Measurements from ENCODE around the gene ZNF223. TPM values are rescaled to one million over a fixed set of nuclear protein-coding genes. Genes with fewer than 3 reads are reported as not detected.
A peak's percentile ranks its signal among the peaks of the same experiment; 100 is the strongest.

Gene ZNF223
- total and polyA plus RNA-seq, 8 donors, result 1.2 to 8.6 (median 8.0) TPM; not detected in 3

DNA sequence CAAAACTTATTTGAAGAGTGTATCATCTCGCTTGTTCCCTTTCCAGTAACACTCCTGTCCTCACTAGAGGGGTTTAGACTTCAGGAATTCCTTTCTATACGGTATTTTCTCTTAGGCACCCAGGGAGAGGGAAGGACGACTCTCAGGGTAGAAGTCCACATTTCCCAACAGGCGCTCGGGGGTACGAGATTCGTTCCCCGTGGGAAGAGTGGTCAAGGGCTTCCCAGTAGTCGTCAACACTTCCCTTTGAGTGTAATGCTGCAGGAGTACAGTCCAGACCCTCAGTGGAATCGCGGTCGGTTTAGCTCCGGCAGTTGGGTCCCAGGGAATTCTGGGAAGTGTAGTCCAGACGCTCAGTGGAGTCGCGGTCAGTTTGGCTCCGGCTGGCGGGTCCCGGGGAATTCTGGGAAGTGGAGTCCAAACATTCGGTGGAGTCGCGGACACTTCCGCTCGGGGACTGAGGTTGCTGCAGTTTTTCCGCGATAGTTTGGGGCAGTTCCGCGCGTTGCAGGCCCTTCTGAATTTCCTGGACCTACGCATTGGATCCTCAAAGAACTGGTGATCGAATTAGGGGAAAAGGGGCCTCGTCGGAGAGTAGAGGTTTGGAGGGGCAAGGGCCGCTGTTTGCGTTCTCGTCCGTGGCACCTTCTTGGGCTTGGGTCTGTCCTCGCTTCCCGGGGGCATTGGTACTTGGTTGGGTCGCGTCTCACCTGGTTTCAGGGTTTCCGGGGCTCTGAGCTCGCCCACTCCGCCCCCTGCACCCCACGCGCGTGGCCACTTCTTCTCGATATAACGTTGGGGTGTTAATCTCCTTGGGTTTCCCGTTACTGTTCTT lies 42.3 kb downstream of the ZNF223 start, which contains the start of gene ZNF224:
Gene ZNF224, plus strand, starts transcription at position 431 of the 835 bp plus-strand sequence. CDS start 3,513 bp downstream, outside the sequence.
- WGBS, 5 donors, result 0 to 1% (median 1%) methylated on average over 29 to 50 of the region's 50 CpGs

DNA sequence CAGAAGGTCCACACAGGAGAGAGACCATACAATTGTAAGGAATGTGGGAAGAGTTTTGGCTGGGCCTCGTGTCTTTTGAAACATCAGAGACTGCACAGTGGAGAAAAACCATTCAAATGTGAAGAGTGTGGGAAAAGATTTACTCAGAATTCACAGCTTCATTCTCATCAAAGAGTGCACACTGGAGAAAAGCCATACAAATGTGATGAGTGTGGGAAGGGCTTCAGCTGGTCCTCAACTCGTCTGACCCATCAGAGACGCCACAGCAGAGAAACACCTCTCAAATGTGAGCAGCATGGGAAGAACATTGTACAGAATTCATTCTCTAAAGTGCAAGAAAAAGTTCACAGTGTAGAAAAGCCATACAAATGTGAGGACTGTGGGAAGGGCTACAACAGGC lies 55.9 kb downstream of the ZNF223 start:
- H3K36me3 ChIP-seq, result peaks cover 20 to 62% (median 54%) of the 10 kb centered on the region in 4 donors
- H3K4me1 ChIP-seq, result peaks cover 6 to 12% (median 10%) of the 10 kb centered on the region in 4 donors
- DNase-seq, result no peak
- TF ChIP-seq POLR2A (IDR thresholded peaks at IDR 0.05), result no peak
- TF ChIP-seq POLR2AphosphoS5 (IDR thresholded peaks at IDR 0.05), result no peak
- H3K9me3 ChIP-seq, result peaks cover 25 to 94% (median 75%) of the 10 kb centered on the region in 4 donors
- no peak overlapping the region for H3K4me3 ChIP-seq
- H3K27ac ChIP-seq, result no peak overlapping the region
- intact Hi-C loops (cut with DNase I; ENCODE audit: low total_unique reads), result no loop called here
- 98 to 100% (median 99%) methylated on average over 3 of the region's 3 CpGs for WGBS, 5 donors
- no peaks in the 10 kb centered on the region for H3K27me3 ChIP-seq

More for the DNA sequence above, 42.3 kb downstream of the ZNF223 start, which contains the start of gene ZNF224:
- peak; percentile 89 to 98 for DNase-seq
- TF ChIP-seq POLR2AphosphoS5 (IDR thresholded peaks at IDR 0.05) (peak; percentile 9 to 71 (median 68)), POLR2A (IDR thresholded peaks at IDR 0.05) (no peak), CTCF (IDR thresholded peaks at IDR 0.05) (no peak)
- H3K36me3 ChIP-seq, result peaks cover 5 to 32% (median 26%) of the 10 kb centered on the region in 4 donors
- no peaks in the 10 kb centered on the region for H3K27me3 ChIP-seq
- H3K4me3 ChIP-seq, result peak within 1 kb of the TSS; percentile 71 to 96 (median 80)
- peak within 1 kb of the TSS; percentile 64 to 85 (median 76) for H3K27ac ChIP-seq
- peaks cover 3 to 18% (median 15%) of the 10 kb centered on the region in 4 donors for H3K4me1 ChIP-seq
- peaks cover 0 to 5% (median 0%) of the 10 kb centered on the region in 4 donors for H3K9me3 ChIP-seq
- intact Hi-C loops (cut with DNase I; ENCODE audit: low total_unique reads), result no loop called here

GRCh38 chr19:44109458-44109857 lies 57.6 kb downstream of the ZNF223 start:
- Histone ChIP-seq H3K9me3 (peaks cover 25 to 77% (median 63%) of the 10 kb centered on the region in 4 donors), H3K27ac (no peak overlapping the region), H3K4me3 (no peak overlapping the region), H3K36me3 (peaks cover 15 to 45% (median 36%) of the 10 kb centered on the region in 4 donors), H3K27me3 (no peaks in the 10 kb centered on the region), H3K4me1 (peaks cover 13 to 22% (median 20%) of the 10 kb centered on the region in 4 donors)
- DNase-seq, result no peak
- TF ChIP-seq CTCF (IDR thresholded peaks at IDR 0.05) (no peak), EP300 (IDR thresholded peaks at IDR 0.05) (no peak), POLR2AphosphoS5 (IDR thresholded peaks at IDR 0.05) (no peak), POLR2A (IDR thresholded peaks at IDR 0.05) (no peak)
- intact Hi-C loops (cut with DNase I; ENCODE audit: low total_unique reads), result no loop called here

- H3K27ac ChIP-seq, result no peak overlapping the region
- peak in 1 of 2 donors; percentile 57 for DNase-seq
- intact Hi-C loops (cut with DNase I; ENCODE audit: low total_unique reads), result no loop called here
- H3K4me3 ChIP-seq, result peak overlapping the region in 3 of 4 donors; percentile 81 to 93 (median 88)
- peaks cover 5 to 34% (median 26%) of the 10 kb centered on the region in 4 donors for H3K36me3 ChIP-seq
- 15 to 18% (median 17%) methylated on average over 17 of the region's 17 CpGs for WGBS, 5 donors
- H3K27me3 ChIP-seq, result no peaks in the 10 kb centered on the region
- peaks cover 13 to 25% (median 24%) of the 10 kb centered on the region in 4 donors for H3K4me1 ChIP-seq
- peaks cover 16 to 53% (median 40%) of the 10 kb centered on the region in 4 donors for H3K9me3 ChIP-seq
- no peak for TF ChIP-seq CTCF (IDR thresholded peaks at IDR 0.05)
- TF ChIP-seq EP300 (IDR thresholded peaks at IDR 0.05), result no peak
- no peak for TF ChIP-seq POLR2A (IDR thresholded peaks at IDR 0.05)
- TF ChIP-seq POLR2AphosphoS5 (IDR thresholded peaks at IDR 0.05), result no peak
These were observed 60.2 kb downstream of the ZNF223 start for GRCh38 chr19:44111910-44112463.

All from stomach (tissue), 9 donors.